Anterior cingulate cortex (tissue), 58 donors: Measurements from ENCODE around the gene CSF1.
A peak's percentile ranks its signal among the peaks of the same experiment; 100 is the strongest.

Experiments used
- DNase-seq, 58 donors: peaks; one replicate each; lab custom pipeline; 2025; lab: John Stamatoyannopoulos, UW

The CSF1 gene

DNA sequence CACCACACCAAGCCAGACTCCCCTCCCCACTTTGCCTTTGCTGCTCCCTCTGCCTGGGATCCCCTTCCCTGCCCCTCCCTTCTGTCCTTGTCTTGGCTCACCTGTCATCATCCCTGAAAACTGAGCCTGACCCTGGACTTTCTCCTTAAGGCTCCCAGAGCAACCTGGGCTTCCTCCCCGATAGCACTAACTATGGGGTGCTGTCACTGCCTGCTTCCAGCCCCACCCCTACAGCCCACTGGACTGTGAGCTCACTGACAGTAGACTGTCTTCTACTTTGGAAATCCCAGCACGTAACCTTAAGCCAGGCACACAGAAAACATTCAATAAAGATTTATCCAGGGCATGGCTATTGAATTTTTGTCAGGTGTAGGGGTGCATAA lies 9.5 kb upstream of the CSF1 start:
- DNase-seq = peak in 1 of 58 donors; percentile 20

GRCh38 chr1:109901524-109902145 lies 9.0 kb upstream of the CSF1 start:
- DNase-seq = peak in 5 of 58 donors; percentile 15 to 78 (median 24)

GRCh38 chr1:109902204-109902985 lies 8.3 kb upstream of the CSF1 start:
- DNase-seq = no peak

DNA sequence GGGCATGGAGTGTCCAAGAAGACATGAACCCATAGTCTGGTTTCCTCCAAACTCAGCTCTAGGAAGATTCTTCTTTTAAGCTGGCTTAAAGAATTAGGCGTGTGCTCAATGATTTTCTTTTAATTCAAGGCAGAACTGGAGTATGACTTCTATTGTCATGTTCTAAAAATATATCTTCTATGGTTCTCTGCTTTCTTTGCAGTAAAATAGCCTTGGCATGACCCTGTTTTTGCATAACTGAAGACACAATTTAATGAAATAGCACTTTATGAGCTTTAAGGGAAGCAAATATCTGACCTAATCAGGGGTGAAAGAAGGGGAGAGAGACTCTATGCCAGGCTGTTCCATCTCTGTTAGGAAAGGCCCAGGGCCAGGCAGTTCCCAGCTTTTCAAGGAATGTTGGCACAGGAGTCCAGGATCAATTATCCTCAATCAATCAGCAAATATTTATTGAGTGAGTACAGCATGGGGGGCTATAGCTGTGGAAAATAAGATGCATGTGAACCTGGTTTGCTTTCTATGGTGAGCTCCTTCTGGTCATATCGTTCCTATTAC lies 7.2 kb upstream of the CSF1 start:
- no peak for DNase-seq

DNA sequence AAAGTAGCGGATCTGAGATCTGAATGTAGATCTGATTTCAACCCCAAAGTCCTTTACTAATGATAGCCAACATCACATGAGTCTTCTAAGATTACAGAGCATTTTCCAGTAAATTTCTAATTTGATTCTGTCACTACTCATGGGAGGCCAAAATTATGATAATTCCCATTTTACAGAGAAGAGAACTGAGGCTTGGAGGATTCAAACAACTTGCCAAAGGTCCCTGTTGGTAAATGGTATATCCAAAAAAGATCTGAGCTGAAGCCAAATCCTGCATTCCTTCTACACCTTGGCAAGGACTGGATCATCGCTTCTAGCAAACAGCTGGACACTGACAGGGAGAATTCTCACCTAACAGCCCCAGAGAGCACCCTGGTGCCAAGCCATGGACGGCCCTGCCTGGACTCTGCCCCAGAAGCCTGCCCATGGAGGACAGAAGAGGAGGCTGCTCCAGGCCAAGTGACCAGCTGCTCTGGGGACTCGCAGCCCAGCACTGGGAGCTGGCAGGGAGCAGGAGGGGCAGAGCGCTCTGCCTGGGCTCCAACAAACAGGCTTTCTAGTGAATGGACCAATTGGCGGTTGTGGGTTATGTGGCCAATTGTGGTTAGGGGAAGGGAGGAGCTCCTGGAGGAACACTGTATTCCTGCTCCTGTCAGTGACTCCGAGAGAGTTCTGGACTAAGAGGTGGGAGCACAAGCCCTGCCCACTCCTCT lies 6.4 kb upstream of the CSF1 start:
- DNase-seq = peak in 52 of 58 donors; percentile 31 to 96 (median 78)

GRCh38 chr1:109905491-109905890 lies 5.2 kb upstream of the CSF1 start:
- DNase-seq = no peak

DNA sequence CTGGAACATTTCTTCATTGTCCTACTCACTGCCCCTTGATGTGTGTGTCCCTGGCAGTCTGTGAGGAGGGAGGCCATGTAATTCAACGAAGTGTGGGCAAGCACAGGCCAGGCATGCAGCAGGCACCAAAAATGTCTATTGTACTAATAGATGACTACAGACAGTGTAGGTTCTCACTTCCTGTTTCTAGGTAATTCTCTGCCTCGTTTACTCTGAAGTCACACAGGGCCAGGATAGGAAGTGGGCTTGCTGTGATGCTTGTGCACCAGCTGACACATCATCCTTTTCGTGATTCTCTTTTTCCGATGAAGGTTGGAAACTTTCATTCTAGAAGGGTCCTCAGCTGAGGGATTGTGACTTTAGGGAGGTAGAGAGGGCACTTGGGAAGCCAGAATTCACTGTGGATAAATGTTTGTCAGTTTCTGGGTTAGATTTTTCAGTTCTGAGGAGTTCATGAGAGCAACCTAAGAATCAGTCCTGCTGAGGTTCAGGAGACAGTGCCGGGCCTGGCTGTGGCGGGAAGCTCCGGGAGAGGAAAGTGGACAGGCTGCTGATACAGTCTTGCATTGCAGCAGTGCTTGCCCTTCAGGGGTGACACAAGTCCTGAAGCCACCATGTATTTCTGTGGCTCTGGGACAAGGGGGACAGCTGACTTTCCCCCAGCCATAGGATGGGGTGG lies 4.3 kb upstream of the CSF1 start:
- DNase-seq = no peak

DNA sequence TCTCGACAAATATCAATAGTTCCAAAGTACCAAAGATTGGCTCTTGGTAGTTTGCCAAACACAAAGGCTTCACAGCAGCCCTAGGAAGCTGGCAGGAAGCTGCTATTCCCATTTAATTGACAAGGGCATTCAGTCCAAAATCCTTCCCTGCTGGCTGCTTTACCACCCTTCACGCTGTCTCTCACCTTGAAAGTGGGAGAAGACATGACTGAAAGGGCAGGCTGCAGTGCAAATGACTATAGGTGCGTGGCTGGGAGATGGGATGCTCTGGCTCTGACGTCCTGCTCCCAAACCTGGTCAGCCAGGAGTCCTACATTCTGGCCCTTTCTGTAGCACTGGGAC lies 3.8 kb upstream of the CSF1 start:
- DNase-seq = no peak

DNA sequence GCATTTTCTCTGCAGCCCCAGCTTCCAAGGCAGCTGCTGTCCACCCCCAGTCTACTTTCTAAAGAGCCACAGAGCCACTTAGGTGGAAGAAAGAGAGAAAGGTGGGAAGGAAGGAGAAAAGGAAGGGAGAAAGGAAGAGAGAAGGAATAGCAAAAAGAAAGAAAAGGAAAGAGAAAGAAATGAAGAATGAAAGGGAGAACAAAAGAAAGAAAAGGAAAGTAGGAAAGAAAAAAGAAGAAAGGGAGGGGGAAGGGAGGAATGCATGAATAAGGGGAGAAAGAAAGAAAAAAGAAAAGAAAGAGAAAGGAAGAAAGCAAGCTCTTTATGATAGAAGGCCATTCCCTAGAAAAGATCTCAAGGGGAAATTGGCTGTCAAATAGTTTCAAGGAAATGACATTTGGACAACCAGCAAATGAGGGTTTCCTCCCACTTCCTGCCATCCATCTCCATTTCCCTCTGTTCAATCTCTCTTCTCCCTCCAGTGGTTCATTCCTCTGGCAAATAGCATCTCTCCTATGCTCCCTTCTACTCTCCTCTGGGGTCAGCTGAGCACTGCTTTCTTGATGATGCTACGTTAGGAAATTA lies 3.4 kb upstream of the CSF1 start:
- no peak for DNase-seq

GRCh38 chr1:109908836-109909235 lies 1.8 kb upstream of the CSF1 start:
- no peak for DNase-seq

DNA sequence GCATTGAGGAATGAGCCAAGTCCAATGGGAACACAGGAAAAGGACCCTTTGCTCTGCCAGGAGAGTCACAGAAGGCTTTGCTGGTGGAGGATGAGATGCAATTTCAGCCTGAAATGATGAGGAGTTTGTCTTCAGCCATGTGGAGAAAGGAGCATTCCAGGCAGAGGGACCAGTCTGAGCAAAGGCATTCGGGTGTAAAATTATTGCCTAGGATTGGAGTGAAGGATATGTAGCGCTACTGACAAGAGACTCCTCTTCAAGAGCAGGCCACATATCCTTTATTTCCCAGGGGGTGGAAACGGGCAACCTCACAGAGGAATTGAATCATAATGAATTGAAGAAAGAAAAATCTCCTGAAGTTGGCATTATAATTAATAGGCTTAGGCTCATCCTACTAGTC lies 1.1 kb upstream of the CSF1 start:
- DNase-seq = no peak

GRCh38 chr1:109910963-109911798 lies 532 bp downstream of the CSF1 start:
- no peak for DNase-seq

DNA sequence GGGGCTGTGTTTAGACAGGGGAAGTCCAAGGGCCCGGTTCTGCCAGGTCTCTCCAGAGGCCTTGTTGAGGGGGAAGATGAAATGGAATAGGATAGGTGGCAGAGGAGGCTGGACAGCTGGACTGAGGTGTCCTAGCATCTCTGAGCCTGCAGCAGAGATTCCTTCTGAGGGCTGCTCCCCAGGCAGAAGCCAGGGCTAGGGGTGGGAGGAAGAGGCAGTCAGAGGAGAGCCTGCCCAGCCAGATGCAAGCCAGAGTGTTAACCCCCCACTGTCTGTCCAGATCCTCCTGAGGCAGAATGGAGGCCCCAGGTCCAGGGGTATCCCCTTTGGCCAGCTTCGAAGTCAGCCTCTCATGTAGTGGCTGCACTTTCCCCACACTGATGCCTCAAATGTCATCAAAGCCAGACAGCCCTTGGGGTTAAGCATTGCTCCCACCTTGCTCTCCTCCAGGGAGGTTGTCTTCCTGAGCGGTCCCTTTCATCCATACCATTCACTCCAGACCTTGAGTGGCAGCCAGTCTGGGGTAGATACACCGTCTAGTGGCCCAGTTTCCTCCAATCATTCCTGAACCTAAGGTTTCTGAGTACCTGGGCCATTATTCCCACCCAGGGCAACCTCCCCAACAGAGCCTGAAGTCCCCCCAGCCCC lies 1.7 kb downstream of the CSF1 start:
- DNase-seq = no peak

GRCh38 chr1:109912873-109913272 lies 2.2 kb downstream of the CSF1 start:
- no peak for DNase-seq

GRCh38 chr1:109913360-109913879 lies 2.8 kb downstream of the CSF1 start:
- DNase-seq = no peak

DNA sequence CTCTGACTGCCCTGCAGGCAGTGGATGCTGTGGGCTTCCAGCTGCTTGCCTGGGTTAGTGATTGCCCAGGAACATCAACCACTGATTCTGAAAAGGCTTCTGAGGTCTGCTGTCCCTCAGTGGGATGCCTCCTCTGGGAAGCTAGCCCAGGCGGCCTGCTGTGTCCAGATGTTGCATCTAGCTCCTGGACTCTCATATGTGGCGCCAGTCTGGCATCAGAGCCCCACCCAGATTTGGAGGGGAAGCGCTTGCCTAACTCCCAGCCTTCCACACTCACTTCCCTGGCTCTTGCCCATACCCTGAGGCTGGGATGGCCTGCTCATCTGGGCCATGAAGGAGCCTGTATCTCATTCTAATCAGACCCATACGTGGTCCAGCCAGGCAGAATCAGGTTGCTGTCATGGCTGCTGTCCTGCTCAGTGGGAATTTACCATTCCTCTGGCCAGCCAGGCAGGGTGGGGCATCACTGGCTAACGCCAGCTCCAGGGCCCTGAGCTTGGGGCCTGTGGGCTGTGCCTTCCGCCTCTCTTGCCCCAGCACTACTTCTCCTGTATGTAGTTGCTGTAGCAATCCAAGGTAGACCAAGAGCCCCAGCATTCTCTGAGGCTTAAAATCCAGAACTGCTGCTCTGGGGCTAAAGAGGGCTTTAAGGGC lies 4.1 kb downstream of the CSF1 start:
- DNase-seq = no peak

DNA sequence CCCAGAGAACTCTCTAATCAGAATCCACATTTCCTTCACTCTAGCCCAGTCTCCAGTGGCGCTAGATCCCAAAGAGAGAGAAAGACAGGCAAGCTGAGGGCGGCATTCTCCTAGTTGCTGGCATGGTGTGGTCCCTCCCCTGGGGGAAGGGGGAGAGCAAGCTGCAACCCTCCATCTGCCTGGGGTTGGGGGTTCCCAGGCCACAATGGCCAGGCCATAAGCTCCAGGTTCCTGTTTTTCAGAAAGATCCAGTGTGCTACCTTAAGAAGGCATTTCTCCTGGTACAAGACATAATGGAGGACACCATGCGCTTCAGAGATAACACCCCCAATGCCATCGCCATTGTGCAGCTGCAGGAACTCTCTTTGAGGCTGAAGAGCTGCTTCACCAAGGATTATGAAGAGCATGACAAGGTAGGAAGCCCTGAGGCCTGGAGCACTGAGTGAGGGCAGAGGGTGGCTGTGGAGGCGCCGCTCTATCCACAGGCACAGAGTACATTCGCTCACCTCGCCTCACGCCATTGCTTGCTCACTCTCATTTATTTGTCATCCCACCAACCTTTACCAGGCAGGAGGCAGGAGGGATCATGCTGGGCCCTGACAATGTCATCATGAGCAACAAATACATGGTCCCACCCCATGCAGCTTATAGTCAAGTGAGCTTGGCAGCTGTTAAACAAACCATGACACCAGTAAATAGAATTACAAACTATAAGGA lies 6.6 kb downstream of the CSF1 start:
- DNase-seq = no peak
